Choroid plexus epithelial cell (primary cell): Measurements from ENCODE around the gene CABCOCO1.

Experiments
- DNase-seq: peaks from one replicate; pipeline ENCODE4 v3.0.0-alpha.2; 2010; ENCODE audit warnings: low read depth
- H3K4me3 ChIP-seq: 2 replicates; pipeline ENCODE4 v1.5.1; 2011; ENCODE audit warnings: low read depth, mild to moderate bottlenecking, control low read depth, low read length, moderate library complexity
- CTCF ChIP-seq: conservative IDR thresholded peaks from 2 replicates; pipeline ENCODE4 v1.5.1; 2011; ENCODE audit warnings: low read depth, mild to moderate bottlenecking, control low read depth, inconsistent platforms, low read length, moderate library complexity

CABCOCO1 gene

GRCh38 chr10:61812052-61812721 lies 149.5 kb downstream of the CABCOCO1 start:
- no peak for TF ChIP-seq CTCF
- DNase-seq, result no peak
- H3K4me3 ChIP-seq, result no peak overlapping the region

GRCh38 chr10:61812920-61813319 lies 150.2 kb downstream of the CABCOCO1 start:
- no peak for TF ChIP-seq CTCF
- H3K4me3 ChIP-seq, result no peak overlapping the region
- DNase-seq, result no peak

GRCh38 chr10:61814160-61814559 lies 151.4 kb downstream of the CABCOCO1 start:
- DNase-seq, result no peak
- no peak overlapping the region for H3K4me3 ChIP-seq
- TF ChIP-seq CTCF, result no peak

GRCh38 chr10:61815496-61815895 lies 152.8 kb downstream of the CABCOCO1 start:
- no peak for TF ChIP-seq CTCF
- peak; percentile 56 for DNase-seq
- no peak overlapping the region for H3K4me3 ChIP-seq
